GM15510 (cell line): ENCODE results near the gene GJA4.

Experiments used
- POLR2A ChIP-seq: IDR thresholded peaks from 3 replicates; pipeline ENCODE4 v1.6.1; 2011; ENCODE audit warnings: borderline replicate concordance; ENCODE audit not compliant: insufficient read length; ENCODE audit errors: extremely low read depth

Gene GJA4

GRCh38 chr1:34780528-34780927, 12.3 kb upstream of the GJA4 start:
- TF ChIP-seq POLR2A: no peak

- no peak for TF ChIP-seq POLR2A
These were observed 11.5 kb upstream of the GJA4 start, which contains the start of gene GJB3 for GRCh38 chr1:34781071-34781843. Gene GJB3 (plus strand): TSS chr1:34781214. CDS start chr1:34784763, 3,549 bp downstream.

GRCh38 chr1:34781844-34782391, 10.9 kb upstream of the GJA4 start:
- no peak for TF ChIP-seq POLR2A

- TF ChIP-seq POLR2A: no peak
These were observed 8.0 kb upstream of the GJA4 start for GRCh38 chr1:34784751-34785221.

- TF ChIP-seq POLR2A: no peak
These were observed 7.4 kb upstream of the GJA4 start for GRCh38 chr1:34785231-34785874.

GRCh38 chr1:34785875-34786470, 6.8 kb upstream of the GJA4 start:
- TF ChIP-seq POLR2A: no peak

GRCh38 chr1:34786521-34787325, 6.1 kb upstream of the GJA4 start:
- no peak for TF ChIP-seq POLR2A

- no peak for TF ChIP-seq POLR2A
These were observed 5.1 kb upstream of the GJA4 start for GRCh38 chr1:34787461-34788420.

- TF ChIP-seq POLR2A: no peak
These were observed 1.8 kb upstream of the GJA4 start for GRCh38 chr1:34790985-34791384.

- TF ChIP-seq POLR2A: no peak
These were observed 375 bp upstream of the GJA4 start for GRCh38 chr1:34792424-34792823.

GRCh38 chr1:34794001-34794789, 1.4 kb downstream of the GJA4 start:
- no peak for TF ChIP-seq POLR2A

- TF ChIP-seq POLR2A: no peak
These were observed 2.0 kb downstream of the GJA4 start for GRCh38 chr1:34794790-34795180.

- TF ChIP-seq POLR2A: no peak
These were observed 3.1 kb downstream of the GJA4 start for GRCh38 chr1:34795916-34796315.
